GM18508 (cell line): ENCODE measurements around the gene ZNF234.
"Not testable (repeated sequence)": the region's sequence is repeated elsewhere in the genome, so short reads cannot be mapped to it uniquely, and the experiment has no call there.

Experiments used
- ATAC-seq: cut with Tn5 transposase; IDR thresholded peaks from one replicate; pipeline ENCODE4 v1.9.1; 2021; ENCODE audit warnings: moderate number of reproducible peaks; ENCODE audit not compliant: insufficient read depth, unreplicated experiment

The ZNF234 gene

GRCh38 chr19:44141191-44142058, at the start of gene ZNF234:
ZNF234 (plus strand) TSS chr19:44141554; CDS start chr19:44144633, 3,079 bp downstream.
- ATAC-seq, result no peak

GRCh38 chr19:44092108-44092507, 49.2 kb upstream of the ZNF234 start:
- ATAC-seq, result no peak

GRCh38 chr19:44093931-44094765, 47.2 kb upstream of the ZNF234 start, which contains the start of gene ZNF224:
ZNF224 (plus strand) TSS chr19:44094361; CDS start chr19:44097874, 3,513 bp downstream.
- ATAC-seq, result no peak

- ATAC-seq, result no peak
These were observed 33.6 kb upstream of the ZNF234 start for GRCh38 chr19:44107751-44108150.

GRCh38 chr19:44109458-44109857, 31.9 kb upstream of the ZNF234 start:
- ATAC-seq, result no peak

GRCh38 chr19:44111910-44112463, 29.4 kb upstream of the ZNF234 start:
- ATAC-seq, result no peak

GRCh38 chr19:44112802-44113137, 28.6 kb upstream of the ZNF234 start:
- ATAC-seq, result no peak

GRCh38 chr19:44113138-44113783, 28.1 kb upstream of the ZNF234 start, which contains the start of gene ZNF225:
ZNF225 (plus strand) TSS chr19:44113399; CDS start chr19:44115828, 2,429 bp downstream.
- ATAC-seq, result peak; percentile 87

- ATAC-seq, result no peak
These were observed 27.5 kb upstream of the ZNF234 start for GRCh38 chr19:44113784-44114390.

GRCh38 chr19:44121162-44121561, 20.2 kb upstream of the ZNF234 start:
- ATAC-seq, result not testable (repeated sequence)

- no peak for ATAC-seq
These were observed 9.4 kb upstream of the ZNF234 start for GRCh38 chr19:44131955-44132354.

GRCh38 chr19:44142059-44142433, 692 bp downstream of the ZNF234 start:
- no peak for ATAC-seq

- no peak for ATAC-seq
These were observed 8.4 kb downstream of the ZNF234 start for GRCh38 chr19:44149776-44150175.

GRCh38 chr19:44151491-44151890, 10.1 kb downstream of the ZNF234 start:
- no peak for ATAC-seq

GRCh38 chr19:44156475-44156874, 15.1 kb downstream of the ZNF234 start:
- ATAC-seq, result no peak

GRCh38 chr19:44163789-44164188, 22.4 kb downstream of the ZNF234 start:
- no peak for ATAC-seq

GRCh38 chr19:44164327-44164672, 22.9 kb downstream of the ZNF234 start:
- no peak for ATAC-seq

GRCh38 chr19:44164673-44165512, 23.5 kb downstream of the ZNF234 start, which contains the start of gene ZNF226:
ZNF226 (plus strand) TSS chr19:44165100; CDS start chr19:44170081, 4,981 bp downstream.
- peak; percentile 66 for ATAC-seq

- ATAC-seq, result not testable (repeated sequence)
These were observed 29.3 kb downstream of the ZNF234 start for GRCh38 chr19:44170660-44171059.
